ENCODE data around the gene PLB1. TPM values are rescaled to one million over a fixed set of nuclear protein-coding genes. Genes with fewer than 3 reads are reported as not detected.

Gene PLB1
- total and polyA plus RNA-seq, 2 experiments from 2014 or later = 0.11 to 0.44 TPM

DNA sequence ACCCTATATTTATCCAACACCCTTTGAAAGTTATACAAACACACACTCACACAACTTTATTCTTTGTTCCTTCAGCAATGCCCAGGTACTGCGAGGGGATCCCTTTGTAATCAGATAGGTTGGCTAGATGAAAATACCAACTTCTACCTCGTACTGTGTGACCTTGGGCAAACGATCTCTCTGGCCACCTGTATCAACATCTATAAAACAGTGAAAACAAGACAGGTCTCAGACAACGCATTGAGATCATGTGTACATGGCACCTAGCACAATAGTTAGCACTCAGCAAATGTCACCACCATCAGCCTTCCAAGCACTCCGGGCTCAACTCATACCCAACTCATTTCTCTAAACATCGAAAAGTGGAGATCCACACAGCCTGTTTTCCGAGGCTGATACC is 137.3 kb downstream of the PLB1 start:
- Histone ChIP-seq H3K9ac (no peak overlapping the region), H3K4me3 (no peak overlapping the region), H2AFZ (no peak overlapping the region), H3K27ac (peak overlapping the region; percentile 59), H3K4me1 (ENCODE audit: insufficient read depth) (peaks cover 10% of the 10 kb centered on the region), H3K36me3 (ENCODE audit: low read depth) (no peaks in the 10 kb centered on the region), H3K79me2 (ENCODE audit: insufficient read depth) (no peaks in the 10 kb centered on the region), H3F3A (ENCODE audit: insufficient read depth) (peaks cover 4% of the 10 kb centered on the region; the same call in 1 of the 2 replicates), H3K4me2 (ENCODE audit: unreplicated experiment) (no peak overlapping the region), H4K20me1 (ENCODE audit: insufficient read depth) (no peaks in the 10 kb centered on the region), H3K9me3 (ENCODE audit: low read depth) (no peaks in the 10 kb centered on the region), H3K9me2 (ENCODE audit: insufficient read depth) (no peaks in the 10 kb centered on the region), H3K27me3 (replicated peaks; ENCODE audit: insufficient read depth) (no peaks in the 10 kb centered on the region)
- in situ Hi-C loops (cut with MboI) = no loop called here
- WGBS, 2 experiments (ENCODE audit: low coverage in 1 of 2, low lambda C conversion rate in 2 of 2, missing lambda C conversion rate in 2 of 2) = 94 to 96% methylated on average over 7 of the region's 7 CpGs
- no peak for TF ChIP-seq EZH2 (IDR thresholded peaks at IDR 0.05; ENCODE audit: insufficient read depth, poor library complexity, severe bottlenecking)
- no peak for TF ChIP-seq EZH2phosphoT487 (IDR thresholded peaks at IDR 0.05; ENCODE audit: insufficient read depth, low read depth)
- DNase-seq = no peak

DNA sequence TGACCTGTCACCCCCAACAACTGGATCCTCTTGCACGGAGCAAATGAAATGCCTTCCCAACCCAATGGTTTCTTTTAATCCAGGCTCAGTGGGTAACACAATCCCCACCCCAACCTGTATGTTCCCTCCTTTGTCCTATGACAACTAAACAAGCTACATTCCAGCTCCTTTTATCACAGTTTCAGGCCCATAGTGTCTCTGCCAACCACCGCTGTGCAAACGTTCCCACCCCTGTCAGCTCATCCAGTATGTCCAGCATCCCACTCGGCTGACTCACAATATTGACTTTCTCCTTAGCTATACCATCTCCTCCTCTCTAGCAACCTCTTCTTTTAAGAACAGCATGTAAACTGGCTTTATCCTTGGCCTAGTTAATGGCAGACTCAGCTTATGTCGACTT is 137.9 kb downstream of the PLB1 start:
- Histone ChIP-seq H2AFZ (no peak overlapping the region), H4K20me1 (ENCODE audit: insufficient read depth) (no peaks in the 10 kb centered on the region), H3K9me3 (ENCODE audit: low read depth) (no peaks in the 10 kb centered on the region), H3K9me2 (ENCODE audit: insufficient read depth) (no peaks in the 10 kb centered on the region), H3K79me2 (ENCODE audit: insufficient read depth) (no peaks in the 10 kb centered on the region), H3K9ac (no peak overlapping the region), H3K4me2 (ENCODE audit: unreplicated experiment) (no peak overlapping the region), H3K4me1 (ENCODE audit: insufficient read depth) (peaks cover 10% of the 10 kb centered on the region), H3F3A (ENCODE audit: insufficient read depth) (peaks cover 4% of the 10 kb centered on the region; the same call in 1 of the 2 replicates), H3K36me3 (ENCODE audit: low read depth) (no peaks in the 10 kb centered on the region), H3K27ac (peak overlapping the region; percentile 59), H3K4me3 (no peak overlapping the region), H3K27me3 (replicated peaks; ENCODE audit: insufficient read depth) (no peaks in the 10 kb centered on the region)
- TF ChIP-seq EZH2 (IDR thresholded peaks at IDR 0.05; ENCODE audit: insufficient read depth, poor library complexity, severe bottlenecking) (no peak), EZH2phosphoT487 (IDR thresholded peaks at IDR 0.05; ENCODE audit: insufficient read depth, low read depth) (no peak)
- DNase-seq = peak; percentile 92
- WGBS, 2 experiments (ENCODE audit: low coverage in 1 of 2, low lambda C conversion rate in 2 of 2, missing lambda C conversion rate in 2 of 2) = 47 to 53% methylated on average over 5 of the region's 5 CpGs
- in situ Hi-C loops (cut with MboI) = no loop called here

DNA sequence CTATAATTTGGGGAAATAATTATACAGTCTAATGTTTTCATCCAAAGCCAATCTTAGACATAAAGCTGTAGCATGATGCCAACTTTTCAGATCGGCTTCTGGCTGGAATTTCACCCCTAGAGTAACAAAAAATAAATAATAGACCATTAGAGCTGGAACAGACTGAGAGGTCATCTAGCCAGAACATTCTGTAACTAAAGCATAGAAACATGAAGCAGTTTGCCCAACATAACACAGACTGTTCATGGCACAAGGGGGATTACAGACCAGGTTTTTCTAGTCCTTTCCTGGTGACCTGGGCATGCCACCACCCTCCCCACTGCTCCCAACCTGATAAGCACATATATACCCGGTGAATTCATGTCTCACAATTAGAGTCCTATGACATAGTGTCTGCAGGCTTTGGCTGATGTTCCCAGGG is 139.3 kb downstream of the PLB1 start:
- no peak for DNase-seq
- no peak overlapping the region for H2AFZ ChIP-seq
- WGBS, 2 experiments (ENCODE audit: low coverage in 1 of 2, low lambda C conversion rate in 2 of 2, missing lambda C conversion rate in 2 of 2) = 37 to 47% methylated on average over 2 of the region's 2 CpGs
- in situ Hi-C loops (cut with MboI) = no loop called here
- H3K36me3 ChIP-seq (ENCODE audit: low read depth) = no peaks in the 10 kb centered on the region
- no peaks in the 10 kb centered on the region for H4K20me1 ChIP-seq (ENCODE audit: insufficient read depth)
- no peak overlapping the region for H3K4me3 ChIP-seq
- H3K9me3 ChIP-seq (ENCODE audit: low read depth) = no peaks in the 10 kb centered on the region
- no peaks in the 10 kb centered on the region for H3K79me2 ChIP-seq (ENCODE audit: insufficient read depth)
- H3K27me3 ChIP-seq (replicated peaks; ENCODE audit: insufficient read depth) = no peaks in the 10 kb centered on the region
- H3F3A ChIP-seq (ENCODE audit: insufficient read depth) = peaks cover 4% of the 10 kb centered on the region; the same call in 1 of the 2 replicates
- peaks cover 10% of the 10 kb centered on the region for H3K4me1 ChIP-seq (ENCODE audit: insufficient read depth)
- H3K9ac ChIP-seq = no peak overlapping the region
- TF ChIP-seq EZH2phosphoT487 (IDR thresholded peaks at IDR 0.05; ENCODE audit: insufficient read depth, low read depth) (no peak), EZH2 (IDR thresholded peaks at IDR 0.05; ENCODE audit: insufficient read depth, poor library complexity, severe bottlenecking) (no peak)
- H3K27ac ChIP-seq = no peak overlapping the region
- no peak overlapping the region for H3K4me2 ChIP-seq (ENCODE audit: unreplicated experiment)
- no peaks in the 10 kb centered on the region for H3K9me2 ChIP-seq (ENCODE audit: insufficient read depth)

DNA sequence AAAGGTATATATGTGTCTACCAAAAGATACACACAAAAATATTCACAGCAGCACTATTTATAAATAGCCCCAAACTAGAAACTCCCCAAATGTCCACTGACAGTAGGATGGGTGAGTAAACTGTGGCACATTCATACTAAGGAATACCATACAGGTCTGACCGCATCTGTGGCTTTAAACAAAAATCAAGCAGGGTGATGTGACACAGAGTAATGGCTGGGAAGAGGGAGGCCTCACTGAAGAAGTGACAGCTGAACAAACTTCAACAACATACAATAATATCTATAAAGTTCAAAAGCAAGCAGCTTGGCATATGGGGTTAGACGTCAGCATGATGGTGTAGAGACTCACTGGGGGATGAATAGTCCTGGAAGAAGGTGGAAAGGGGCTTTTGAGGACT is 140.6 kb downstream of the PLB1 start:
- no peak for DNase-seq
- WGBS, 2 experiments (ENCODE audit: low coverage in 1 of 2, low lambda C conversion rate in 2 of 2, missing lambda C conversion rate in 2 of 2) = 89 to 98% methylated on average over 2 of the region's 2 CpGs

More for the DNA sequence above, 140.6 kb downstream of the PLB1 start:
- H3K27ac ChIP-seq = no peak overlapping the region
- H3K36me3 ChIP-seq (ENCODE audit: low read depth) = no peaks in the 10 kb centered on the region
- in situ Hi-C loops (cut with MboI) = no loop called here
- H3K27me3 ChIP-seq (replicated peaks; ENCODE audit: insufficient read depth) = no peaks in the 10 kb centered on the region
- peaks cover 4% of the 10 kb centered on the region; the same call in 1 of the 2 replicates for H3F3A ChIP-seq (ENCODE audit: insufficient read depth)
- no peaks in the 10 kb centered on the region for H3K79me2 ChIP-seq (ENCODE audit: insufficient read depth)
- H3K4me1 ChIP-seq (ENCODE audit: insufficient read depth) = peaks cover 10% of the 10 kb centered on the region
- no peak overlapping the region for H3K4me3 ChIP-seq
- no peaks in the 10 kb centered on the region for H3K9me2 ChIP-seq (ENCODE audit: insufficient read depth)
- no peak for TF ChIP-seq EZH2 (IDR thresholded peaks at IDR 0.05; ENCODE audit: insufficient read depth, poor library complexity, severe bottlenecking)
- TF ChIP-seq EZH2phosphoT487 (IDR thresholded peaks at IDR 0.05; ENCODE audit: insufficient read depth, low read depth) = no peak
- H3K9ac ChIP-seq = no peak overlapping the region
- H3K4me2 ChIP-seq (ENCODE audit: unreplicated experiment) = no peak overlapping the region
- no peaks in the 10 kb centered on the region for H3K9me3 ChIP-seq (ENCODE audit: low read depth)
- H4K20me1 ChIP-seq (ENCODE audit: insufficient read depth) = no peaks in the 10 kb centered on the region
- H2AFZ ChIP-seq = no peak overlapping the region
